Measurements from ENCODE around the gene PAX4.

DNA sequence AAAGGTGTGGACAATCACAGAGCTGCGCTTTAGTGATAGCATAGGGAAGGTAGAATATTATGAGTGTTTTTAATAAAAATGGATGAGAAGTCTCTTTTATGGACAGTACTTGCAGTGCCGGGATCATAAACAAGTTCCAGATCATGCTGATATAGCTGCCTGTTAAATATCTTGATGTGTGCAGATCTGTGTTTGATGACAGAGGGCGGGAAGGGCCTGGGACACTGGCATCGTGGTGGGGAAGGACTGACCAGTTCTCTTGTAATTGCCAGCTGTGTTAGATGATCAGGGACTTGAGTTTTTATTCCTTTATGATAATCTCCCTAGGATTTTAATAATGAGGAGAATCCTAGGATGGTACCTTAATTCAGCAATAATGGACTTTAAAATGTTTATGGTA lies 48.7 kb upstream of the PAX4 start:
- TF ChIP-seq, protein P1, sequence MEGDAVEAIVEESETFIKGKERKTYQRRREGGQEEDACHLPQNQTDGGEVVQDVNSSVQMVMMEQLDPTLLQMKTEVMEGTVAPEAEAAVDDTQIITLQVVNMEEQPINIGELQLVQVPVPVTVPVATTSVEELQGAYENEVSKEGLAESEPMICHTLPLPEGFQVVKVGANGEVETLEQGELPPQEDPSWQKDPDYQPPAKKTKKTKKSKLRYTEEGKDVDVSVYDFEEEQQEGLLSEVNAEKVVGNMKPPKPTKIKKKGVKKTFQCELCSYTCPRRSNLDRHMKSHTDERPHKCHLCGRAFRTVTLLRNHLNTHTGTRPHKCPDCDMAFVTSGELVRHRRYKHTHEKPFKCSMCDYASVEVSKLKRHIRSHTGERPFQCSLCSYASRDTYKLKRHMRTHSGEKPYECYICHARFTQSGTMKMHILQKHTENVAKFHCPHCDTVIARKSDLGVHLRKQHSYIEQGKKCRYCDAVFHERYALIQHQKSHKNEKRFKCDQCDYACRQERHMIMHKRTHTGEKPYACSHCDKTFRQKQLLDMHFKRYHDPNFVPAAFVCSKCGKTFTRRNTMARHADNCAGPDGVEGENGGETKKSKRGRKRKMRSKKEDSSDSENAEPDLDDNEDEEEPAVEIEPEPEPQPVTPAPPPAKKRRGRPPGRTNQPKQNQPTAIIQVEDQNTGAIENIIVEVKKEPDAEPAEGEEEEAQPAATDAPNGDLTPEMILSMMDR (IDR thresholded peaks at IDR 0.05 in 8 of 11, conservative IDR thresholded peaks at IDR 0.05 in 3 of 11) = no peak
- TF ChIP-seq POLR2AphosphoS5 (IDR thresholded peaks at IDR 0.05) (no peak), POLR2A (IDR thresholded peaks at IDR 0.05) (no peak)
